IPS-18c (cell line): ENCODE data around the gene TARBP2.
"Not testable (repeated sequence)": the region's sequence is repeated elsewhere in the genome, so short reads cannot be mapped to it uniquely, and the experiment has no call there.

Experiments
- H3K4me3 ChIP-seq: 2 replicates; pipeline ENCODE4 v1.7.0; 2013; ENCODE audit warnings: low read depth, mild to moderate bottlenecking, low read length, moderate library complexity; ENCODE audit not compliant: insufficient read depth
- H3K9me3 ChIP-seq: one replicate; pipeline ENCODE4 v1.6.1; 2013; ENCODE audit warnings: mild to moderate bottlenecking, low read length, moderate library complexity; ENCODE audit not compliant: control insufficient read depth, insufficient read depth

The TARBP2 gene

GRCh38 chr12:53530061-53530460 is 29.0 kb downstream of the TARBP2 start:
- Histone ChIP-seq H3K4me3 (no peak overlapping the region), H3K9me3 (peaks cover 2% of the 10 kb centered on the region)

GRCh38 chr12:53530920-53531319 is 29.8 kb downstream of the TARBP2 start:
- H3K4me3 ChIP-seq, result no peak overlapping the region

GRCh38 chr12:53532021-53532420 is 30.9 kb downstream of the TARBP2 start:
- no peak overlapping the region for H3K4me3 ChIP-seq
- peaks cover 2% of the 10 kb centered on the region for H3K9me3 ChIP-seq

More at GRCh38 chr12:53530920-53531319, 29.8 kb downstream of the TARBP2 start:
- H3K9me3 ChIP-seq, result peaks cover 2% of the 10 kb centered on the region

GRCh38 chr12:53532524-53533445 is 31.7 kb downstream of the TARBP2 start:
- no peak overlapping the region for H3K4me3 ChIP-seq

GRCh38 chr12:53533471-53533870 is 32.4 kb downstream of the TARBP2 start:
- Histone ChIP-seq H3K4me3 (no peak overlapping the region), H3K9me3 (peaks cover 2% of the 10 kb centered on the region)

More at GRCh38 chr12:53532524-53533445, 31.7 kb downstream of the TARBP2 start:
- H3K9me3 ChIP-seq, result peaks cover 2% of the 10 kb centered on the region

- Histone ChIP-seq H3K4me3 (no peak overlapping the region), H3K9me3 (peaks cover 2% of the 10 kb centered on the region)
Measured at GRCh38 chr12:53536962-53537361, 35.9 kb downstream of the TARBP2 start.

GRCh38 chr12:53538209-53538689 is 37.2 kb downstream of the TARBP2 start:
- Histone ChIP-seq H3K9me3 (peaks cover 2% of the 10 kb centered on the region), H3K4me3 (no peak overlapping the region)

GRCh38 chr12:53539526-53539925 is 38.4 kb downstream of the TARBP2 start:
- Histone ChIP-seq H3K4me3 (no peak overlapping the region), H3K9me3 (no peaks in the 10 kb centered on the region)

- Histone ChIP-seq H3K9me3 (peaks cover 3% of the 10 kb centered on the region), H3K4me3 (no peak overlapping the region)
Measured at GRCh38 chr12:53543539-53543938, 42.5 kb downstream of the TARBP2 start.

- not testable (repeated sequence) for H3K9me3 ChIP-seq, H3K4me3 ChIP-seq
Measured at GRCh38 chr12:53548354-53548753, 47.3 kb downstream of the TARBP2 start.

- not testable (repeated sequence) for H3K4me3 ChIP-seq, H3K9me3 ChIP-seq
Measured at GRCh38 chr12:53550131-53550530, 49.0 kb downstream of the TARBP2 start.

- Histone ChIP-seq H3K9me3 (peaks cover 3% of the 10 kb centered on the region), H3K4me3 (no peak overlapping the region)
Measured at GRCh38 chr12:53550595-53550994, 49.5 kb downstream of the TARBP2 start.

GRCh38 chr12:53551889-53552291 is 50.8 kb downstream of the TARBP2 start:
- Histone ChIP-seq H3K9me3 (peaks cover 3% of the 10 kb centered on the region), H3K4me3 (no peak overlapping the region)

GRCh38 chr12:53552361-53553327 is 51.6 kb downstream of the TARBP2 start:
- Histone ChIP-seq H3K4me3 (no peak overlapping the region), H3K9me3 (peaks cover 3% of the 10 kb centered on the region)
